HG03342 (cell line): ENCODE measurements around the gene RABGAP1.
"Not testable (repeated sequence)": the region's sequence is repeated elsewhere in the genome, so short reads cannot be mapped to it uniquely, and the experiment has no call there.

Experiments used
- ATAC-seq: cut with Tn5 transposase; IDR thresholded peaks from one replicate; pipeline ENCODE4 v1.9.1; 2021; ENCODE audit warnings: mild to moderate bottlenecking, moderate library complexity; ENCODE audit not compliant: unreplicated experiment

Gene RABGAP1

DNA sequence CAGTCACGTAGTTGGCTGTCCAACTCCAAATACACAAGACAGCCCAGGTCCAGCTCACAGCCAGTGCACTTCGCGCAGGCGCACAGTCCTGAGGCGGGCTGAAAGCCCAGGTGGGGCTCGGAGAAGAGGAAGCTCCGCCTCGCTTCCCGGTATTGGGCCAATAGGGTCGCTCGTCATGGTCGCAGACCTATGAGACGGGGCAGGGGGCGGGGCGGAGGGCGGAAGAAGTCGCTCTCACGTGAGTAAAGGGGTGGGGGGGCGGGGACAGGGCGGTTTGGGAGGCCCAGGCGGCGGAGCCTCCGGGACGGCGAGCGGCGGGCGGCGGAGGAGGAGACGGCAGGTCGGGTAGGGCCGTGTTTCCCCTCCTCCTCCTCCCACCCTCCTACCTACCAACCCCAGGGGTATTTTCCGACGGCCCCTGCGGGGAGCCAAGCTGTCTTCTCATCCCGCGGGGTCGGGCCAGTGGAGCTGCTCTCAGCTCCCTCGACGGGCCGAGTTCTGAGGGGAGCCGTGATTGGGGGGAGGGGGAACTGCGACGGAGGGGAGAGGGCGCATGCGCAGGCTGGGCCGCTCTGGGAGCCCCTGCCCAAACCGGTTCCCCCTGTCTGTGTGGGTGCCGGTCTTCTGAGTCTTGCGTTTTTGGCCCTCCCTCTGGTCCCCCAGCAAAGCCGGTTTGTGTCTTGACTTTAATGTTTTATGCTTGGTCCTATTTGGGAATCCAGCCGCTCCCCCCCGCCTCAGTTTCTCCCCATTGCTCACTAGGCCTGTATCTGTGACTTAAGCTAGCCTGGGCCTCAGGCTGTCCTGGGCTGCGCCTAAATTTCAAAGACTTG, at the start of gene RABGAP1:
TSS of gene RABGAP1 (plus strand) at position 272 of the 833 bp plus-strand sequence. CDS start 16,040 bp downstream, outside the sequence.
- ATAC-seq: peak; percentile 98

GRCh38 chr9:122897969-122898368, 42.9 kb upstream of the RABGAP1 start:
- no peak for ATAC-seq

DNA sequence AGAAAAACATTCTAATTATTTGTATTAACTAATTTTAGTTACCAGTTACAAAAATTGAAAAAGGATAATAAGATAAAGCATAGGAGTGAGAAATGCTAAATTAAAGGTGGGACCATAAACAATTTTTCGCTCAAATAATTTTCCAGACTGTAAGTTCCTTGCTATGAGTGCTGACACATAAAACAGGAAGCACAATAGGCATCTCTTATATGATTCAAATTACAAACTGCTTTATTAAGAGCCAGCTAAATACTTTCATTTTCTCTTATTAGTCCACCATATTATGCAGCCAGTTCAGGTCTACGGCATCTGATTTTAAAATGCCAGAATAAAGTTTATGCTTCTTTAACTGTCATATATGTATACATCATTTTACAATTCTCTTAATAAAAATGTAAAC, 40.0 kb upstream of the RABGAP1 start:
- no peak for ATAC-seq

DNA sequence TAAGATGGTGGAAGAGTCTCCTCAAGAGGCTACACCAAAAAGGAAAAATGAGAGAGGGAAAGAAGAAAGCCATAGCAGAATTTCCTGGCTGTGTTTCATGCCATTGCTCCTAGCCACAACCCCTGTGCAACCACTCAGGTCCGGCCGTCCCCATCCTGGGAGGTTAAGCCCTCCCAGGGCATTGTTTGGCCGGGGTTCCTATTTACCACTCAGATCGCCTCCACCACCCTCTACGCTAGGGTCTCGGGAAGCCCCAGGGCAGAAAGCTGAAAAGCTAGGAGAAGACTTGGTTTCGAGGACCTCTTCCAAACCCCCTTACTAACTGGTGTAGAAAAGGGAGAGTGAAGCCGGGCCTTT, 36.4 kb upstream of the RABGAP1 start:
- peak; percentile 24 for ATAC-seq

DNA sequence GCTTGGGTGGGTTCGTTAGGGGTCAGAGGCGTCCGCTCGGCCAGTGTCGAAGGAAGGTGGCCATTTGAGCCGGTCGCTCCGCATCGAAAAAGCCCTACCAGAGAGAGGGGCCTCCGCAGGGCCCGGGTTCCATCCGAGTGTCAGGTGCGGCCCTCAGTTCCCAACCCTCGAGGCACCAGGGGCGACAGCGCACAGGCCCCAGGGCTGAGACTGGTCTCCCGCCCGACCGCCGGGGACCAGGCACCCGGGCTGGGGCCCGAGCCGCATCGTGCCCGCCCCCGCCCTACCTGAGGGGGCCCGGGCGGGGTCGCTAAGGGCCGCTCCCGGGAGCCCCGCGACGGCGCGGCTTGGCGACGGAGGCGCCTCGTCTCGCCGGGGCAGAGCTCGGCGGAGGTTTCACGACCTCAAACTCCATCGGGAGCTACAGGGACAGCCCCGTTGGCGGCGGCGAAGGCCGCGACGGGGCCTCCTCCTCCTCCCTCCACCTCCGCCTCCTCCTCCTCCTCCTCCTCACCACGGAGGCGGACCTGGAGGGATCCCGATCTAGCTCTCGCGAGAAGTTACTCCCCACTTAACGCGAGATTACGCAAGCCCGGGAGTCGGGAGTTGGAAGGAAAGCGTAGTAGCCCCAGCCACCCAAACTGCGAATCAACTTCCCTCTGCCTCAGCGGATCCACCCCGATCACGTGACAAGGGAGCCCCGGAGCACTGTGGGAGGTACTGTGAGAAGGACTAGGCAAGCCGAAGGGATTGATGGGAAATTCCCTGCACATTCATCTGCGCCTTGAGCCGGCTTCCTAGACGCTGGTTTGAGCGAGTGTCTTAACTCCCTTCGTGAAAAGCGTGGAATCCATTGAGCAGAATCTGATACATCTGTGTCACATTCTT, 35.8 kb upstream of the RABGAP1 start, which contains the start of gene RC3H2:
TSS of gene RC3H2 (minus strand) at position 537 of the 888 bp plus-strand sequence. CDS start 7,850 bp downstream, outside the sequence.
- peak; percentile 76 for ATAC-seq

DNA sequence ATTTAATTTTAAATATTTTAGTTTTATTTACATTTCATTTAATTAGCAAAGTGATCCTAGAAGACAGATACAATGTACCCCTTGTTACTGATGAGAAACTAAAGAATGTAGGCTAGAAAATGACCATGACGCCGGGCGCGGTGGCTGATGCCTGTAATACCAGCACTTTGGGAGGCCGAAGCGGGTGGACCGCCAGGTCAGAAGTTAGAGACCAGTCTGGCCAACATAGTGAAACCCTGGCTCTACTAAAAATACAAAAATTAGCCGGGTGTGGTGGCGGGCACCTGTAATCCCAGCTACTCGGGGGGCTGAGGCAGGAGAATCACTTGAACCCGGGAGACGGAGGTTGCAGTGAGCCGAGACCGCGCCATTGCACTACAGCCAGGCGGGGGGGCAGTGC, 34.7 kb upstream of the RABGAP1 start:
- not testable (repeated sequence) for ATAC-seq

- no peak for ATAC-seq
Observed at GRCh38 chr9:122912671-122912963, 28.2 kb upstream of the RABGAP1 start.

DNA sequence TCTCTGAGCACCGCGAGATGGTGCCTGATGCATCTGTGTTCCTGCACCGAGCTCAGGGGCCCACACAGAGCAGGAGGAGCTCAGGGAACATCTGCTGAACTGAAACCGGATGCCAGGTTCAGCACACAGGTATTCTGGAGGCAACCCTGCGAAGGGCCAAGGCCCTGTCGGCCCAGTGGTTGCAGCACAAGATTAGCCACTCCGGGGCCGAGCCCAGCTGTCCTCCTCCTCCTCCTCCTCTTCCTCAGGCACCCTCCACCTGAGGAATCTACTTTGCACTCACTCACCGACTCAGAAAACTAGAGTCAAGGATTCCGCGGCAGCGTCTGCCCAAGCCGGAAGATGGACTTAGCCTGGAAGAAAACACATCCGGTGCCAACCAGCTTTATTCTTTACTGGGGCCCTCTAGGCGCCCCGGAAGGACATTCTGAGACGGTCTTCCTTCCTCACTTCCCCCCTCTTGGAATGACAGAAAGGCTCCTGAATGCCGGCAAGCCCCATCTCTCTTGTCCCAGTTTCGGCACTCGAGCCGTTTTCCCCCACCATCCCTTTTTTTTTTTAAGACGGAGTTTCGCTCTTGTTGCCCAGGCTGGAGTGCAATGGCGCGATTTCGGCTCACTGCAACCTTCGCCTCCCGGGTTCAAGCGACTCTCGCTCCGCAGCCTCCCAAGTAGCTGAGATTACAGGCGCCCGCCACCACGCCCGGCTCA, 27.7 kb upstream of the RABGAP1 start, which contains the start of gene ZBTB6:
TSS of gene ZBTB6 (minus strand) at position 360 of the 710 bp plus-strand sequence. CDS start 1,251 bp downstream, outside the sequence.
- peak; percentile 98 for ATAC-seq

- ATAC-seq: no peak
Observed at GRCh38 chr9:122918310-122918709, 22.5 kb upstream of the RABGAP1 start.

DNA sequence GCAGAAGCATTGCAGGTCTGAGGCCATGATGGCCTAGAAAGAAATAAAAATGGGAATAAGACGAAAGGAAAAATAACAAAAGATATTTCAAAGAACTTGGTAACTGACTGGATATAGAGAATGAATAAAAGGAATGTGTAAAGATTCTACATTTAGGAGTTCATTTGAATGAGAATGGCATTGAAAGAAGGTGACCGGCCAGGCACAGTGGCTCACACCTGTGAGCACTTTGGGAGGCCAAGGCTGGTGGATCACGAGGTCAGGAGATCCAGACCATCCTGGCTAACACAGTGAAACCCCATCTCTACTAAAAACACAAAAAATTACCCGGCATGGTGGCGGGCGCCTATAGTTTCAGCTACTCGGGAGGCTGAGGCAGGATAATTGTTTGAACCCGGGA, 18.1 kb upstream of the RABGAP1 start:
- no peak for ATAC-seq

DNA sequence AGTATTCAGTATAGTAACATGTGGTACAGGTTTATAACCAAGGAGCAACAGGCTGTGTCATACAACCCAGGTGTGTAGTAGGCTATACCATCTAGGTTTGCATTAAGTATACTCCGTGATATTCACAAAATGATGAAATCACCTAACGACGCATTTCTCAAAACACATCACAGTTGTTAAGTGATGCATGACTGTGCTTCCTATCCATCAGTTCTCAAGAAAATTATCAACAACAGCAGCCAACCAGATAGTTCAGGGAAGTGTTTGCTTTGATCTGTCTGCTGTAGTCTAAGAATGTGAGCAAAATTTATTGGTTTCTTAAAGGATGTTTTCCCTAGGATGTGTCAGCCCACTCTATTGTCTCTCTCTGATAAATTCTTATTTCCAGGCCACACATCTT, 16.9 kb upstream of the RABGAP1 start:
- ATAC-seq: peak; percentile 58

DNA sequence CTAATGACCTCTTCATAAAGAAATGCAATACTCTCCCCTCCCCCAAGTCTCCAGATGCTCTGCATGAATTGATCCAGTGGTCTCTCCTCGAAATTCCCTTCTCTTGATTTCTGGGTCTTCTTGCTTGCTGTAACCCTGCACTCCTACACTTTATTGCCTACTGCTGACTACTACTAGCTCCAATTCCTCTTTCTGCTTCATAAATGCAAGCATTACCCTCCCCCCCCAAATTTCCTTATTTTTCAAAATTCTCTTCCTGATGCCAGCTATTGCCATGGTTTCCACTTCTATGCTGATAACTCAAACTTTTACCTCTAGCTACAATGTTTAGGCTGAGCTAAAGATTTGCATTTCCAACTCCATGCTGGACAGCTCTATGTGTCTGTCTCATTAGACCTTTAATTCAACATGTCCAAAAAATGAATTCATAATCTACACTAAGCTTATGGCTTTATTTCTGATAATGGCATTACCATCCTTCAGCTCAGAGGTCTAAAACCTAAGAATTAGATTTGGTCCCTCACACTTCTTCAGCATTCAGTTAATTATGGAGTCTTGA, 10.9 kb upstream of the RABGAP1 start:
- ATAC-seq: no peak

DNA sequence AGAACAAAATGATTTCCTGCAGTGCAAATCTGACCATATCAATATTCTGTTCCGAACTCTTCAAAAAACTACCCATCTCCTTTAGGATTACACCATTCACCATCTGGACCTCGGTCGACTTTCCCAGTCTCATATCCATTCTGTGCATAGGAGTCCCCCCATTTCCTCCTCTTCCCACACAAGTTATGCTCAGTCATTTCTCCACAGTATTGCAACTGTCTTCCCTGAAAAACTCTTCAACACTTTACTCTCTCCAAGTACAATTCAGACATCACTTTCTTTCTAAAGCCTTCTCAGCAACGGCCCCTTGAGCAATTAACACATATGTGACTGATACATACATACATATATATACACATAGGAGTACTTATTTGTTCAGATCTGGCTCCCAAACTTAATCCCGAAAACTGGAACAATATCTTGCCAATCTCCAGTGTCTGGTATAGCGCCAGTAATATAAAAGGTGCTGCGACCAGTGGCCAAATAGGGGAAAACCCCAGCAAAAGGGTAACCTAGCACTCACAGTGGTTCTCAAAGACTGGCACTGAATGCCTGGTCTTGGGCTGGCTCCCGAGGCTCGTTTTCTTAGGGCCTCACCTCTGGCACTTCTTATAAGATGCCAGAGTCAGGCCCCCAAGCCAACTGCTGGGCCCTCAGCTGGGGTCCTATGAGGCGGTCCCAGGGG, 10.1 kb upstream of the RABGAP1 start:
- peak; percentile 17 for ATAC-seq

GRCh38 chr9:122931226-122932121, 9.3 kb upstream of the RABGAP1 start, which contains the start of gene ZBTB26:
ZBTB26 (minus strand) TSS chr9:122931512; CDS start chr9:122919934, 11,578 bp downstream.
- ATAC-seq: peak; percentile 93

GRCh38 chr9:122936464-122936863, 4.4 kb upstream of the RABGAP1 start:
- ATAC-seq: no peak

GRCh38 chr9:122936883-122937282, 3.9 kb upstream of the RABGAP1 start:
- no peak for ATAC-seq

- ATAC-seq: no peak
Observed at GRCh38 chr9:122939601-122940000, 1.2 kb upstream of the RABGAP1 start.

GRCh38 chr9:122940454-122940748, 419 bp upstream of the RABGAP1 start:
- no peak for ATAC-seq

GRCh38 chr9:122941582-122942234, 888 bp downstream of the RABGAP1 start:
- no peak for ATAC-seq
